Astrocyte (in vitro differentiated cells and primary cell): ENCODE data around the gene F13A1. TPM values are rescaled to one million over a fixed set of nuclear protein-coding genes. Genes with fewer than 3 reads are reported as not detected.

Source experiments
- DNase-seq: peaks from one replicate; pipeline ENCODE4 v3.0.0-alpha.2; 2010; ENCODE audit warnings: low read depth
- FAIRE-seq: peaks from 2 replicates; lab custom pipeline; 2011; peaks lifted over from hg19 to GRCh38; lab: Jason Lieb, UNC
- H2AFZ ChIP-seq: 2 replicates; pipeline ENCODE4 v1.6.0; 2012; ENCODE audit warnings: low read depth, low read length, inconsistent platforms
- H3K27ac ChIP-seq: 2 replicates; pipeline ENCODE4 v1.5.1; 2011; ENCODE audit warnings: low read depth, low read length, inconsistent platforms
- H3K27me3 ChIP-seq: 2 replicates; pipeline ENCODE4 v1.6.0; 2011; ENCODE audit warnings: low read length, inconsistent platforms; ENCODE audit not compliant: insufficient read depth
- H3K36me3 ChIP-seq: 2 replicates; pipeline ENCODE4 v1.5.1; 2011; ENCODE audit warnings: low read length, inconsistent platforms; ENCODE audit not compliant: insufficient read depth
- H3K4me1 ChIP-seq: 2 replicates; pipeline ENCODE4 v1.5.1; 2011; ENCODE audit warnings: low read length, inconsistent platforms; ENCODE audit not compliant: insufficient read depth
- H3K4me2 ChIP-seq: 2 replicates; pipeline ENCODE4 v1.6.0; 2012; ENCODE audit warnings: low read length, inconsistent platforms
- H3K4me3 ChIP-seq: 2 replicates; pipeline ENCODE4 v1.5.1; 2011; ENCODE audit warnings: low read depth, mild to moderate bottlenecking, low read length, inconsistent platforms; ENCODE audit not compliant: insufficient read depth
- H3K79me2 ChIP-seq: 2 replicates; pipeline ENCODE4 v1.6.0; 2012; ENCODE audit warnings: mild to moderate bottlenecking, low read length, inconsistent platforms; ENCODE audit not compliant: insufficient read depth
- H3K9ac ChIP-seq: 2 replicates; pipeline ENCODE4 v1.6.0; 2012; ENCODE audit warnings: mild to moderate bottlenecking, low read length, inconsistent platforms
- H3K9me3 ChIP-seq: 2 replicates; pipeline ENCODE4 v1.5.1; 2012; ENCODE audit warnings: low read depth, mild to moderate bottlenecking, low read length, inconsistent platforms; ENCODE audit not compliant: insufficient read depth
- H4K20me1 ChIP-seq: 2 replicates; pipeline ENCODE4 v1.6.0; 2012; ENCODE audit warnings: low read length, inconsistent platforms; ENCODE audit not compliant: insufficient read depth
- H3K27ac Mint-ChIP-seq: one replicate; pipeline ENCODE4 v1.8.0; 2021; ENCODE audit warnings: mild to moderate bottlenecking, mixed read lengths; ENCODE audit not compliant: unreplicated experiment
- H3K27me3 Mint-ChIP-seq: one replicate; pipeline ENCODE4 v1.8.0; 2021; ENCODE audit warnings: low read depth, mixed read lengths; ENCODE audit not compliant: unreplicated experiment
- H3K36me3 Mint-ChIP-seq: one replicate; pipeline ENCODE4 v1.8.0; 2021; ENCODE audit warnings: low read depth, mixed read lengths; ENCODE audit not compliant: unreplicated experiment
- H3K4me1 Mint-ChIP-seq: one replicate; pipeline ENCODE4 v1.8.0; 2021; ENCODE audit warnings: low read depth, mixed read lengths; ENCODE audit not compliant: unreplicated experiment
- H3K4me3 Mint-ChIP-seq: one replicate; pipeline ENCODE4 v1.8.0; 2021; ENCODE audit warnings: mild to moderate bottlenecking, moderate library complexity, mixed read lengths; ENCODE audit not compliant: unreplicated experiment
- H3K9me3 Mint-ChIP-seq: one replicate; pipeline ENCODE4 v1.8.0; 2021; ENCODE audit warnings: mild to moderate bottlenecking, mixed read lengths; ENCODE audit not compliant: unreplicated experiment
- CTCF ChIP-seq: IDR thresholded peaks from 2 replicates; pipeline ENCODE4 v1.5.1; 2011; ENCODE audit warnings: low read depth, mild to moderate bottlenecking, inconsistent platforms, low read length, moderate library complexity; ENCODE audit not compliant: insufficient read depth
- EZH2 ChIP-seq: IDR thresholded peaks from 2 replicates; pipeline ENCODE4 v1.6.1; 2012; ENCODE audit warnings: mild to moderate bottlenecking, low read length, inconsistent platforms; ENCODE audit not compliant: insufficient read depth
- total RNA-seq: library from RNA; stranded (reverse); gene quantifications from 2 replicates; pipeline ENCODE4 v1.2.1, GENCODE V29; 2021

The F13A1 gene
- total RNA-seq, 1 donor from 2014 or later = 10.1 TPM

GRCh38 chr6:6352772-6353171 is 32.3 kb upstream of the F13A1 start:
- H3K27ac ChIP-seq = no peak overlapping the region
- DNase-seq = no peak
- H3K9me3 ChIP-seq = no peaks in the 10 kb centered on the region
- Mint-ChIP-seq H3K27me3 (peaks cover 30% of the 10 kb centered on the region), H3K9me3 (no peaks in the 10 kb centered on the region), H3K36me3 (no peaks in the 10 kb centered on the region), H3K27ac (no peak overlapping the region), H3K4me1 (no peaks in the 10 kb centered on the region), H3K4me3 (no peak overlapping the region)
- no peak overlapping the region for H3K9ac ChIP-seq
- no peaks in the 10 kb centered on the region for H3K79me2 ChIP-seq
- H3K4me1 ChIP-seq = no peaks in the 10 kb centered on the region
- H3K4me3 ChIP-seq = no peak overlapping the region
- no peak overlapping the region for H2AFZ ChIP-seq
- TF ChIP-seq EZH2 (no peak), CTCF (no peak)
- no peaks in the 10 kb centered on the region for H4K20me1 ChIP-seq
- no peak for FAIRE-seq
- H3K36me3 ChIP-seq = no peaks in the 10 kb centered on the region
- no peaks in the 10 kb centered on the region for H3K27me3 ChIP-seq
- no peak overlapping the region for H3K4me2 ChIP-seq

- peaks cover 25% of the 10 kb centered on the region for H3K27me3 Mint-ChIP-seq
- no peak overlapping the region for H2AFZ ChIP-seq
- no peak overlapping the region for H3K27ac Mint-ChIP-seq
- H3K9me3 Mint-ChIP-seq = no peaks in the 10 kb centered on the region
- H3K4me3 ChIP-seq = no peak overlapping the region
- no peak for TF ChIP-seq EZH2
- no peak for TF ChIP-seq CTCF
- no peaks in the 10 kb centered on the region for H3K4me1 Mint-ChIP-seq
- no peaks in the 10 kb centered on the region for H3K36me3 Mint-ChIP-seq
- no peaks in the 10 kb centered on the region for H3K79me2 ChIP-seq
- no peaks in the 10 kb centered on the region for H3K4me1 ChIP-seq
- H3K36me3 ChIP-seq = no peaks in the 10 kb centered on the region
- H3K4me3 Mint-ChIP-seq = no peak overlapping the region
- no peak for FAIRE-seq
- H4K20me1 ChIP-seq = no peaks in the 10 kb centered on the region
- H3K27ac ChIP-seq = no peak overlapping the region
- no peak overlapping the region for H3K4me2 ChIP-seq
- H3K27me3 ChIP-seq = no peaks in the 10 kb centered on the region
- no peak for DNase-seq
- no peak overlapping the region for H3K9ac ChIP-seq
- no peaks in the 10 kb centered on the region for H3K9me3 ChIP-seq
Observed at GRCh38 chr6:6351511-6352025, 31.1 kb upstream of the F13A1 start.

GRCh38 chr6:6350696-6351095 is 30.2 kb upstream of the F13A1 start:
- H3K36me3 Mint-ChIP-seq = no peaks in the 10 kb centered on the region
- no peaks in the 10 kb centered on the region for H3K79me2 ChIP-seq
- no peak overlapping the region for H3K4me2 ChIP-seq
- H3K4me3 Mint-ChIP-seq = no peak overlapping the region
- DNase-seq (no peak), FAIRE-seq (no peak)
- H4K20me1 ChIP-seq = no peaks in the 10 kb centered on the region
- no peaks in the 10 kb centered on the region for H3K36me3 ChIP-seq
- H3K4me1 ChIP-seq = no peaks in the 10 kb centered on the region
- H3K4me3 ChIP-seq = no peak overlapping the region
- H3K9me3 Mint-ChIP-seq = no peaks in the 10 kb centered on the region
- H2AFZ ChIP-seq = no peak overlapping the region
- H3K27me3 ChIP-seq = no peaks in the 10 kb centered on the region
- no peak overlapping the region for H3K27ac Mint-ChIP-seq
- no peaks in the 10 kb centered on the region for H3K4me1 Mint-ChIP-seq
- H3K9ac ChIP-seq = no peak overlapping the region
- no peaks in the 10 kb centered on the region for H3K9me3 ChIP-seq
- no peak for TF ChIP-seq CTCF
- TF ChIP-seq EZH2 = no peak
- H3K27me3 Mint-ChIP-seq = peaks cover 26% of the 10 kb centered on the region
- H3K27ac ChIP-seq = no peak overlapping the region
